Measurements from ENCODE around the gene CHPT1.

GRCh38 chr12:101671157-101671791 lies 26.2 kb upstream of the CHPT1 start:
- no peak for TF ChIP-seq CTCF (IDR thresholded peaks at IDR 0.05)
- no peak for TF ChIP-seq POLR2A (IDR thresholded peaks at IDR 0.05)
